Measurements from ENCODE around the gene CTNNBL1.

The CTNNBL1 gene

GRCh38 chr20:37899105-37900045, 205.5 kb downstream of the CTNNBL1 start:
- no peak for DNase-seq (ENCODE audit: low read depth in 2 of 2)

GRCh38 chr20:37901240-37901639, 207.4 kb downstream of the CTNNBL1 start:
- DNase-seq (ENCODE audit: low read depth in 2 of 2): no peak

GRCh38 chr20:37901654-37902503, 208.0 kb downstream of the CTNNBL1 start:
- DNase-seq (ENCODE audit: low read depth in 2 of 2): no peak

GRCh38 chr20:37902504-37903313, 208.9 kb downstream of the CTNNBL1 start, which contains the start of gene VSTM2L:
TSS of gene VSTM2L (plus strand) at chr20:37903127. CDS start at chr20:37903351, 224 bp downstream.
- DNase-seq (ENCODE audit: low read depth in 2 of 2): no peak

GRCh38 chr20:37903317-37904007, 209.6 kb downstream of the CTNNBL1 start:
- no peak for DNase-seq (ENCODE audit: low read depth in 2 of 2)

- no peak for DNase-seq (ENCODE audit: low read depth in 2 of 2)
Measured at GRCh38 chr20:37904008-37904642, 210.3 kb downstream of the CTNNBL1 start.

- DNase-seq (ENCODE audit: low read depth in 2 of 2): no peak
Measured at GRCh38 chr20:37904845-37905373, 211.1 kb downstream of the CTNNBL1 start.

GRCh38 chr20:37905671-37906613, 212.1 kb downstream of the CTNNBL1 start:
- no peak for DNase-seq (ENCODE audit: low read depth in 2 of 2)

- no peak for DNase-seq (ENCODE audit: low read depth in 2 of 2)
Measured at GRCh38 chr20:37907330-37907676, 213.5 kb downstream of the CTNNBL1 start.

- no peak for DNase-seq (ENCODE audit: low read depth in 2 of 2)
Measured at GRCh38 chr20:37907677-37908401, 214.0 kb downstream of the CTNNBL1 start.

GRCh38 chr20:37911261-37911660, 217.4 kb downstream of the CTNNBL1 start:
- no peak for DNase-seq (ENCODE audit: low read depth in 2 of 2)

GRCh38 chr20:37911838-37912281, 218.0 kb downstream of the CTNNBL1 start:
- no peak for DNase-seq (ENCODE audit: low read depth in 2 of 2)

- DNase-seq (ENCODE audit: low read depth in 2 of 2): no peak
Measured at GRCh38 chr20:37912874-37913273, 219.0 kb downstream of the CTNNBL1 start.

GRCh38 chr20:37913567-37914366, 219.9 kb downstream of the CTNNBL1 start:
- DNase-seq (ENCODE audit: low read depth in 2 of 2): no peak

GRCh38 chr20:37914367-37914671, 220.5 kb downstream of the CTNNBL1 start:
- no peak for DNase-seq (ENCODE audit: low read depth in 2 of 2)

GRCh38 chr20:37914672-37915433, 221.0 kb downstream of the CTNNBL1 start:
- DNase-seq (ENCODE audit: low read depth in 2 of 2): peak in 1 of 2 donors; percentile 4

GRCh38 chr20:37915434-37915787, 221.6 kb downstream of the CTNNBL1 start:
- DNase-seq (ENCODE audit: low read depth in 2 of 2): no peak
